ENCODE results near the gene ERCC1. TPM values are rescaled to one million over a fixed set of nuclear protein-coding genes. Genes with fewer than 3 reads are reported as not detected.
A peak's percentile ranks its signal among the peaks of the same experiment; 100 is the strongest.

The ERCC1 gene
- total and polyA plus RNA-seq, 2 of the 13 experiments (the other 11 are each of a cell fraction or from before 2014, with no cell fraction given): 40.0 to 66.4 TPM

GRCh38 chr19:45443462-45444317, 20.0 kb upstream of the ERCC1 start (continued):
- TF ChIP-seq WIZ (CRISPR knock-in tag; IDR thresholded peaks at IDR 0.05): no peak
- TF ChIP-seq ZNF234 (CRISPR knock-in tag; conservative IDR thresholded peaks at IDR 0.05): no peak
- TF ChIP-seq TFE3 (CRISPR knock-in tag; IDR thresholded peaks at IDR 0.05): peak; percentile 68
- peak; percentile 58 for TF ChIP-seq UBTF (CRISPR knock-in tag; IDR thresholded peaks at IDR 0.05)
- no peak for TF ChIP-seq TMF1 (CRISPR knock-in tag; IDR thresholded peaks at IDR 0.05; ENCODE audit: low read depth)
- TF ChIP-seq EZH2 (conservative IDR thresholded peaks at IDR 0.05; ENCODE audit: low read depth, low read length): no peak
- TF ChIP-seq ZBTB4 (CRISPR knock-in tag; IDR thresholded peaks at IDR 0.05; ENCODE audit: borderline replicate concordance): no peak
- no peak for TF ChIP-seq MBNL3 (CRISPR knock-in tag; conservative IDR thresholded peaks at IDR 0.05)
- peak; percentile 56; the same call in 1 of the 2 replicates for TF ChIP-seq MYPOP (CRISPR knock-in tag; IDR thresholded peaks at IDR 0.05)
- TF ChIP-seq GABPB1 (CRISPR knock-in tag; IDR thresholded peaks at IDR 0.05): peak; percentile 89
- peak; percentile 46 for TF ChIP-seq TBL1XR1 (IDR thresholded peaks at IDR 0.05; ENCODE audit: borderline replicate concordance, low read length, partially characterized antibody)
- 0 out of 2 replicates have a peak, but pooled peaks have one; percentile 31 for TF ChIP-seq ZMYM2 (CRISPR knock-in tag; IDR thresholded peaks at IDR 0.05)
- TF ChIP-seq HOXA5 (CRISPR knock-in tag; IDR thresholded peaks at IDR 0.05): peak; percentile 63; the same call in 1 of the 2 replicates
- TF ChIP-seq TFDP2 (CRISPR knock-in tag; IDR thresholded peaks at IDR 0.05): peak; percentile 65; the same call in 1 of the 2 replicates
- peak; percentile 25; the same call in 1 of the 2 replicates for TF ChIP-seq HMG20A (CRISPR knock-in tag; IDR thresholded peaks at IDR 0.05; ENCODE audit: borderline replicate concordance)
- TF ChIP-seq HOXA9 (CRISPR knock-in tag; IDR thresholded peaks at IDR 0.05; ENCODE audit: borderline replicate concordance): no peak
- TF ChIP-seq, protein P1, sequence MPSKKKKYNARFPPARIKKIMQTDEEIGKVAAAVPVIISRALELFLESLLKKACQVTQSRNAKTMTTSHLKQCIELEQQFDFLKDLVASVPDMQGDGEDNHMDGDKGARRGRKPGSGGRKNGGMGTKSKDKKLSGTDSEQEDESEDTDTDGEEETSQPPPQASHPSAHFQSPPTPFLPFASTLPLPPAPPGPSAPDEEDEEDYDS (CRISPR knock-in tag; IDR thresholded peaks at IDR 0.05): peak; percentile 57; the same call in 1 of the 2 replicates
- TF ChIP-seq FOXK1 (CRISPR knock-in tag; IDR thresholded peaks at IDR 0.05; ENCODE audit: borderline replicate concordance, low read depth): peak; percentile 59; the same call in 1 of the 2 replicates
